Measurements from ENCODE around the gene ETFDH.
"Not testable (repeated sequence)": the region's sequence is repeated elsewhere in the genome, so short reads cannot be mapped to it uniquely, and the experiment has no call there.

Gene ETFDH

GRCh38 chr4:158739600-158739999 is 67.5 kb downstream of the ETFDH start:
- Histone ChIP-seq H3K4me1 (ENCODE audit: low read length) (no peaks in the 10 kb centered on the region), H3K9ac (ENCODE audit: low read length) (no peak overlapping the region), H3K27me3 (ENCODE audit: low read depth, low read length) (peaks cover 31% of the 10 kb centered on the region), H3K4me3 (ENCODE audit: low read length) (no peak overlapping the region), H3K79me2 (ENCODE audit: low read length) (no peaks in the 10 kb centered on the region), H3K36me3 (replicated peaks; ENCODE audit: low read depth, low read length) (no peaks in the 10 kb centered on the region), H2AFZ (ENCODE audit: low read depth, low read length) (no peak overlapping the region), H3K9me3 (ENCODE audit: insufficient read depth, low read length) (no peaks in the 10 kb centered on the region), H3K27ac (ENCODE audit: low read length) (no peak overlapping the region), H3K4me2 (ENCODE audit: low read length) (no peak overlapping the region), H4K20me1 (ENCODE audit: insufficient read depth, low read length) (no peaks in the 10 kb centered on the region)
- TF ChIP-seq, protein P1, sequence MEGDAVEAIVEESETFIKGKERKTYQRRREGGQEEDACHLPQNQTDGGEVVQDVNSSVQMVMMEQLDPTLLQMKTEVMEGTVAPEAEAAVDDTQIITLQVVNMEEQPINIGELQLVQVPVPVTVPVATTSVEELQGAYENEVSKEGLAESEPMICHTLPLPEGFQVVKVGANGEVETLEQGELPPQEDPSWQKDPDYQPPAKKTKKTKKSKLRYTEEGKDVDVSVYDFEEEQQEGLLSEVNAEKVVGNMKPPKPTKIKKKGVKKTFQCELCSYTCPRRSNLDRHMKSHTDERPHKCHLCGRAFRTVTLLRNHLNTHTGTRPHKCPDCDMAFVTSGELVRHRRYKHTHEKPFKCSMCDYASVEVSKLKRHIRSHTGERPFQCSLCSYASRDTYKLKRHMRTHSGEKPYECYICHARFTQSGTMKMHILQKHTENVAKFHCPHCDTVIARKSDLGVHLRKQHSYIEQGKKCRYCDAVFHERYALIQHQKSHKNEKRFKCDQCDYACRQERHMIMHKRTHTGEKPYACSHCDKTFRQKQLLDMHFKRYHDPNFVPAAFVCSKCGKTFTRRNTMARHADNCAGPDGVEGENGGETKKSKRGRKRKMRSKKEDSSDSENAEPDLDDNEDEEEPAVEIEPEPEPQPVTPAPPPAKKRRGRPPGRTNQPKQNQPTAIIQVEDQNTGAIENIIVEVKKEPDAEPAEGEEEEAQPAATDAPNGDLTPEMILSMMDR (IDR thresholded peaks at IDR 0.05; ENCODE audit: low read depth, low read length), result no peak
- no peak for TF ChIP-seq EZH2phosphoT487 (IDR thresholded peaks at IDR 0.05; ENCODE audit: low read depth)

GRCh38 chr4:158741326-158742021 is 69.4 kb downstream of the ETFDH start:
- H3K9me3 ChIP-seq (ENCODE audit: insufficient read depth, low read length), result no peaks in the 10 kb centered on the region
- no peak overlapping the region for H2AFZ ChIP-seq (ENCODE audit: low read depth, low read length)
- no peak for TF ChIP-seq EZH2phosphoT487 (IDR thresholded peaks at IDR 0.05; ENCODE audit: low read depth)
- TF ChIP-seq, protein P1 (IDR thresholded peaks at IDR 0.05; ENCODE audit: low read depth, low read length), result no peak
- peaks cover 31% of the 10 kb centered on the region for H3K27me3 ChIP-seq (ENCODE audit: low read depth, low read length)
- H3K36me3 ChIP-seq (replicated peaks; ENCODE audit: low read depth, low read length), result no peaks in the 10 kb centered on the region
- no peaks in the 10 kb centered on the region for H4K20me1 ChIP-seq (ENCODE audit: insufficient read depth, low read length)
- no peak overlapping the region for H3K27ac ChIP-seq (ENCODE audit: low read length)
- no peak overlapping the region for H3K9ac ChIP-seq (ENCODE audit: low read length)
- no peaks in the 10 kb centered on the region for H3K4me1 ChIP-seq (ENCODE audit: low read length)
- no peaks in the 10 kb centered on the region for H3K79me2 ChIP-seq (ENCODE audit: low read length)
- H3K4me2 ChIP-seq (ENCODE audit: low read length), result no peak overlapping the region
- H3K4me3 ChIP-seq (ENCODE audit: low read length), result no peak overlapping the region

- not testable (repeated sequence) for H3K9ac ChIP-seq (ENCODE audit: low read length); H3K4me3 ChIP-seq (ENCODE audit: low read length); H3K79me2 ChIP-seq (ENCODE audit: low read length); H3K27ac ChIP-seq (ENCODE audit: low read length); H3K9me3 ChIP-seq (ENCODE audit: insufficient read depth, low read length); H3K36me3 ChIP-seq (replicated peaks; ENCODE audit: low read depth, low read length); H4K20me1 ChIP-seq (ENCODE audit: insufficient read depth, low read length); H3K4me2 ChIP-seq (ENCODE audit: low read length); H3K4me1 ChIP-seq (ENCODE audit: low read length); H2AFZ ChIP-seq (ENCODE audit: low read depth, low read length)
- H3K27me3 ChIP-seq (ENCODE audit: low read depth, low read length), result peaks cover 24% of the 10 kb centered on the region; the same call in 1 of the 2 replicates
Observed at GRCh38 chr4:158746537-158746936, 74.4 kb downstream of the ETFDH start.

- Histone ChIP-seq H3K4me2 (ENCODE audit: low read length) (no peak overlapping the region), H4K20me1 (ENCODE audit: insufficient read depth, low read length) (no peaks in the 10 kb centered on the region), H3K4me1 (ENCODE audit: low read length) (no peaks in the 10 kb centered on the region), H3K79me2 (ENCODE audit: low read length) (no peaks in the 10 kb centered on the region), H3K9ac (ENCODE audit: low read length) (no peak overlapping the region), H2AFZ (ENCODE audit: low read depth, low read length) (no peak overlapping the region), H3K36me3 (replicated peaks; ENCODE audit: low read depth, low read length) (no peaks in the 10 kb centered on the region), H3K27ac (ENCODE audit: low read length) (no peak overlapping the region), H3K4me3 (ENCODE audit: low read length) (no peak overlapping the region), H3K27me3 (ENCODE audit: low read depth, low read length) (0 out of 2 replicates have a peak, but pooled peaks cover 9% of the 10 kb centered on the region), H3K9me3 (ENCODE audit: insufficient read depth, low read length) (no peaks in the 10 kb centered on the region)
- TF ChIP-seq EZH2phosphoT487 (IDR thresholded peaks at IDR 0.05; ENCODE audit: low read depth), result no peak
- TF ChIP-seq, protein P1 (IDR thresholded peaks at IDR 0.05; ENCODE audit: low read depth, low read length), result no peak
Observed at GRCh38 chr4:158750379-158750778, 78.3 kb downstream of the ETFDH start.

Data from OCI-LY3 (cell line).